Thoracic aorta endothelial cell (primary cell): ENCODE data around the gene FTO. TPM values are rescaled to one million over a fixed set of nuclear protein-coding genes. Genes with fewer than 3 reads are reported as not detected.

ENCODE experiments used
- small RNA-seq: library from RNA; depleted of rRNA; stranded (forward); fragments of <200 nt; gene quantifications from one replicate; pipeline ENCODE3, GENCODE V24; 2012
- total RNA-seq: library from RNA; depleted of rRNA; stranded (reverse); fragments of >200 nt; gene quantifications from 2 replicates; pipeline ENCODE4 v1.2.3, GENCODE V29; 2012

Gene FTO
- total RNA-seq, result 116 and 128 TPM in 2 replicates

GRCh38 chr16:53703590-53704444 is at the start of gene FTO, which contains the start of gene RPGRIP1L:
TSS of gene FTO (plus strand) at chr16:53704156.
TSS of gene RPGRIP1L (minus strand) at chr16:53703859. CDS start at chr16:53700723, 3,136 bp downstream.

Small RNAs within 50 kb of the gene (small RNA-seq; reads per million reads assigned to genes)
- gene AC007347.2, result not detected

Other genes with a start within 250 kb of the FTO start
- 33.4 and 35.6 TPM in 2 replicates for gene AKTIP, start 200.9 kb upstream of the FTO start, total RNA-seq
- gene RPGRIP1L, start 297 bp upstream of the FTO start, total RNA-seq, result 13.7 and 14.8 TPM in 2 replicates